ENCODE measurements around the gene ACAD9.
"Not testable (repeated sequence)": the region's sequence is repeated elsewhere in the genome, so short reads cannot be mapped to it uniquely, and the experiment has no call there.

Gene ACAD9

GRCh38 chr3:128879125-128879969 lies at the start of gene ACAD9:
Gene ACAD9 (plus strand): TSS chr3:128879620. CDS start chr3:128879692, 72 bp downstream.
- DNase-seq (ENCODE audit: low read depth): peak; percentile 93

GRCh38 chr3:128829925-128830625 lies 49.3 kb upstream of the ACAD9 start:
- not testable (repeated sequence) for DNase-seq (ENCODE audit: low read depth)

GRCh38 chr3:128830762-128831161 lies 48.7 kb upstream of the ACAD9 start:
- DNase-seq (ENCODE audit: low read depth): not testable (repeated sequence)

- not testable (repeated sequence) for DNase-seq (ENCODE audit: low read depth)
These were observed 46.4 kb upstream of the ACAD9 start for GRCh38 chr3:128832979-128833378.

GRCh38 chr3:128835096-128835495 lies 44.3 kb upstream of the ACAD9 start:
- DNase-seq (ENCODE audit: low read depth): no peak

GRCh38 chr3:128841926-128842920 lies 37.2 kb upstream of the ACAD9 start:
- no peak for DNase-seq (ENCODE audit: low read depth)

- no peak for DNase-seq (ENCODE audit: low read depth)
These were observed 34.9 kb upstream of the ACAD9 start for GRCh38 chr3:128844502-128844901.

GRCh38 chr3:128845119-128845777 lies 34.2 kb upstream of the ACAD9 start:
- DNase-seq (ENCODE audit: low read depth): no peak

- peak; percentile 60 for DNase-seq (ENCODE audit: low read depth)
These were observed 33.5 kb upstream of the ACAD9 start for GRCh38 chr3:128845778-128846485.

GRCh38 chr3:128846486-128846891 lies 32.9 kb upstream of the ACAD9 start:
- no peak for DNase-seq (ENCODE audit: low read depth)

- DNase-seq (ENCODE audit: low read depth): no peak
These were observed 31.6 kb upstream of the ACAD9 start for GRCh38 chr3:128847666-128848370.

- DNase-seq (ENCODE audit: low read depth): no peak
These were observed 30.5 kb upstream of the ACAD9 start for GRCh38 chr3:128848936-128849335.

GRCh38 chr3:128849911-128850455 lies 29.4 kb upstream of the ACAD9 start:
- DNase-seq (ENCODE audit: low read depth): no peak

- DNase-seq (ENCODE audit: low read depth): no peak
These were observed 28.9 kb upstream of the ACAD9 start for GRCh38 chr3:128850544-128850943.

GRCh38 chr3:128851601-128852000 lies 27.8 kb upstream of the ACAD9 start:
- no peak for DNase-seq (ENCODE audit: low read depth)

GRCh38 chr3:128853826-128854225 lies 25.6 kb upstream of the ACAD9 start:
- no peak for DNase-seq (ENCODE audit: low read depth)

- DNase-seq (ENCODE audit: low read depth): no peak
These were observed 24.9 kb upstream of the ACAD9 start for GRCh38 chr3:128854475-128854874.

GRCh38 chr3:128855569-128855968 lies 23.9 kb upstream of the ACAD9 start:
- DNase-seq (ENCODE audit: low read depth): no peak

- DNase-seq (ENCODE audit: low read depth): no peak
These were observed 21.3 kb upstream of the ACAD9 start for GRCh38 chr3:128858167-128858566.

GRCh38 chr3:128859630-128860029 lies 19.8 kb upstream of the ACAD9 start:
- DNase-seq (ENCODE audit: low read depth): no peak

Data from stimulated activated CD8-positive, alpha-beta memory T cell treated with anti-CD3 and anti-CD28 coated beads, Interleukin-15, amount 100 ng/mL, for 1 hour (primary cell).